ENCODE data around the gene MRFAP1L1.
"Not testable (repeated sequence)": the region's sequence is repeated elsewhere in the genome, so short reads cannot be mapped to it uniquely, and the experiment has no call there.

The MRFAP1L1 gene

DNA sequence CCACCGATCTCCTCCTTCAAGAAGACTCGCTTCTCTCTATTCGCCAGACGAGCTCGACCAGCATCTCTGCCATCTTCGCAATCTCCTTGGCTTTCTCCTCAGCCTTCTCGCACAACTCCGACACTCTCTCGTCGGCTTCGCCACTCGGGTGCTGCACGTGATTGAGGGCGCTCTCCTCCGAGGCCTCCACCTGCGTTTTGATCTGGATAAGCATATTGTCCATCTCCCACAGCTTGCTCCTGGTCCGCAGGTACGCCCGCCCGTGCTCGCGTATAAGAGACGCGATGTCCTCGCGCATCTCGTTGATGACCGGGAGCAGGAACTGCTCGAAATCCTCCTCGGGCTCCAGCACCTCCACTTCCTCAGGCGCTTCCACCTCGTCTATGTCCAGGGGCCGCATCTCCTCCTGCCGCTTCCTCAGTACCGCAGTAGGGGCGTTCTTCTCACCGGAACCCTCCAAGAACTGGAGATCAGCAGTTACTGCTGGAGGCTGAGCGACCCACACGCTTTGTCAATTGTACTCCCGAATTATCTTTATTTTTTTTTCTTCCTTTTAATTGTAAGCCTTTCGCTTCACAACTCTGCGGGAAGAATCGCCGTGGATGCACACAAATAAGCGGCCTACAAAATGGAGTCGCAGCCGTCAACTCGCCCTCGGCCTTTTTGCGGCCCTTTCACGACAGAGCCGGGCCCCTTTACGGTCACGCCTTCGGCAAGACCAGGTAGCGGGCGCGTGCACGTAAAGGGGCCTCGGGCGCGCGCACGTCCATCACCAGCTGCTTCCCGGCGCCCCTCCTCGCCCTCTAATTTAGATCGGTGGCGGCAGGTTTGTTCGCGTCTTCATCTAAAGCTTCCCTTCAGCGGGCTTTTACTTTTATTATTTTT lies at the start of gene MRFAP1L1:
Gene MRFAP1L1 (minus strand): TSS at position 636 of the 885 bp plus-strand sequence. CDS start 236 bp downstream, at position 400.
- DNase-seq, result peak; percentile 90 to 96

DNA sequence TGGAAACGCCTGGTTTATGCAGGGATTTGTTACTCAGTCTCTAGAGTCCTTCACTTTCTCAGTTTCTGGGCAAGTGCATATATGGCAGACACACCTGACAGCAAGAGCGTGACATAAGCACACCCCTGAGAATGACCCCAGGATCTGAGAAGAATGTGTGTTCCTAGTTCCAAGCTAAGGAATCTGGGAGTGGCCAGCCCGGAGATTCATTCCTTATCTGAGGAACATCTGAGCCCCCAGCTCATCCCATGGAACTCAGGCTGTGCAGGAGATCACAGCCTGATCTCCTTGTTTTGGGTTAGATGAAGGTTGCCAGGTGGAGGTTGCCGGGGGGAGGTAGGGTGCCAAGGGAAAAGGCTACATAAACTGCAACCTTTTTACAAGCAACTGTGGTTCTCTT lies 49.1 kb upstream of the MRFAP1L1 start:
- DNase-seq, result no peak

DNA sequence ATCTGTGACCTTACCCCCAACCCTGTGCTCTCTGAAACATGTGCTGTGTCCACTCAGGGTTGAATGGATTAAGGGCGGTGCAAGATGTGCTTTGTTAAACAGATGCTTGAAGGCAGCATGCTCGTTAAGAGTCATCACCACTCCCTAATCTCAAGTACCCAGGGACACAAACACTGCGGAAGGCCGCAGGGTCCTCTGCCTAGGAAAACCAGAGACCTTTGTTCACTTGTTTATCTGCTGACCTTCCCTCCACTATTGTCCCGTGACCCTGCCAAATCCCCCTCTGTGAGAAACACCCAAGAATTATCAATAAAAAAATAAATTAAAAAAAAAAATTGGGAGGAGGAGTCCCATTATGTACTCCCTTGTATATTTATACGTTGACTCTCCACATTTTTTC lies 46.7 kb upstream of the MRFAP1L1 start:
- not testable (repeated sequence) for DNase-seq

DNA sequence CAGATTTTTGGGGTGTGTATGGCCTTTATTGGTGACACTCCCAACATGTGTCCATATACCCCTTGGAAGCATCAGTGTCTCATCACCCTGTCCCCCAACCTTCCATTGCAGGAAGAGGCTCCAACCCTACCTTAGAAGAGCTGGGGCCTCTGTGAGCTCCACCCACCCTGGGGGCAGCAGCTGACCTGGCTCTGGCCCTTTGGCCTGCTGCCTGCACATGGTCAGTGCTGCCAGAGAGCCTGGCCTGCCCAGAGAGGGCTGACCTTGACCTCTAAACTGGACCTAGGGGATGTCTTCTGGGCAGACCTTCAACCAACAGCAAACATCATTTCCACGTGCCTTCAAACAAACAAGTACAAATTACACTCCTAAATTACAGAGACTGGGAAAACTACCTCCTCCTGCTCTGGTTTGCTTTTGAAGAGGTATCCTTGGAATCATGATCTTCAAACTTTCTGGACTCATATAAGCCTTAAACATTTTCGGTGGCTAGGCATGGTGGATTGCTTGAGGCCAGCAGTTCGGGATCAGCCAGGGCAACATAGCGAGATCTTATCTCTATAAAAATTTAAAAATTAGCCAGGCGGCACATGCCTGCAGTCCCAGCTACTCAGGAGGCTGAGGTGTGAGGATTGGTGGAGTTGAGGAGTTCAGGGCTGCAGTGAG lies 45.6 kb upstream of the MRFAP1L1 start:
- no peak for DNase-seq

DNA sequence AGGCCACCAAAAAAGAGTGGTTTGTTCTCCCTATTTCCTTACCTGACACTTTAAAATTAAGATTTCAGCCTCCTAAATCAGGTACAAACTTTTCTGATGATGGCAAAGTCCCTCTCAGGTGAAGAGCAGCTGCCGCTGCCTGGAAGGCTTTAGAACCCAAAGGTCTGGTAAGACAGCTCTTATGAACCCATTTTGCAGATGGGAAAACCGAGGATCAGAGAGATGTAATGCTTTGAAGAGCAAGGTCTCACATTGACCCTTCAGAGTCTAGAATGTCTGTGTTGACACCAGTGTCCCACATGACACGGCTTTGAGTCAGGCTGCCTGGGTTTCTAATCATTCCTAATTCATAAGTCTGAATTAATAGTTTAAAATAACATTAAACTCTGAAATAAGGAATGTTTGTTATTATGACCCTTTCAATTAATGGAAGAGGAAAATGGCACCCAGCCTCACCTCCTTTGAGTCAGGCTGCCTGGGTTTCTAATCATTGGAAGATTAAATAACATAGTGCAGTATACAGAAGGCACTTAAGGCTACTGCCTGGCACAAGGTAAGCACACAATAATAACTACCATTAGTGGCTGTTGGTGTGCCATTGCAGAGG lies 44.9 kb upstream of the MRFAP1L1 start:
- DNase-seq, result no peak

DNA sequence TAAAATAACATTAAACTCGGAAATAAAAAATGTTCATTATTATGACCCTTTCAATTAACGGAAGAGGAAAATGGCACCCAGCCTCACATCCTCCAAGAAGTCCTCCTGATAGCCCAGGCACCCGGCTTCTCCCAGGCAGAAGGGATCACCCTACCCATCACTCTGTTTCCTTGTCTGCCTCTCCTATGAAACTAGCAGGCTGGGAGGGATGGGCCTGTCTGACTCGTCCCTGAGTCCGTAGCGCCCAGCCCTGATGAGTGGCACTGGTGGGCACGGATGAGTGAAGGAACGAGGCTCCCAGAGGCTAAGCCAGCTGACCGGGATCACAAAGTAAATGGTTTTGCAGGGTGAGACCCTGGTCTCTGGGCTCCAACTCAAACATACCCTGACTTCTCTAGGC lies 44.2 kb upstream of the MRFAP1L1 start:
- DNase-seq, result no peak

DNA sequence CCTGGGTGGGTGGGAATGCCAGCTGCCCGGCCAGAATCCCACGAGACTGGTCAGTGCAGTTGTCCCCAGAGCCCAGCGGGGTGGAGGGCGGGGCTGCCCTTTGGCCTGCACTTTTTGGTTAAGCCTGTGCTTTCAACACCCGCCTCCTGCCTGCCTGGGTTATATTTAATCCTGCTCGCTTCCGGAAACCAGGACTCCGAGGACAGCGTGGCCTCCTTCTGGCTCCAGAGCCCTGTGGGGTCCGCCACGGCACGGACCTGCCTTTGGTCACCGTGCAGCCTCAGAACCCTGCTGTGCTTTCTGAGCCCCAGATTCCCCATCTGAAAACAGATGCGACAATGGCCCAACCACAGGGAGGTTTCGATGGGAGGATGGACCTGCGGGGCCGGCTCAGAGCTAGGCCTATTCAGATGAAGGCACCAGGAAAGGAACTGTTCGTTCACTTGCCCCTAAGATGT lies 43.5 kb upstream of the MRFAP1L1 start:
- DNase-seq, result no peak

DNA sequence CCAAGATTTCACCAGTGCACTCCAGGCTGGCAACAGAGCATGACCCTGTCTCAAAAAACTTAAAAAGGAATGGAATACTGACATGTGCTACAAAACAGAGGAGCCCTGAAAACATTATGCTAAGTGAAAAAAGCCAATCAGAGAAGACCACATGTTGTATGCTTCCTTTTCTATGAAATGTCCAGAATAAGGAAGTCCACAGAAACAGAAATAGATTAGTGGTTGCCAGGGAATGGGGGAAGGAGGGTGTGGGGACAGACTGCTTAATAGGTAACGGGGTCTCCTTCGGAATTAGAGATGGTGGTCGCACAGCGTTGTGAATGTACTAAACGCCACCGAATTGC lies 42.8 kb upstream of the MRFAP1L1 start:
- DNase-seq, result no peak

DNA sequence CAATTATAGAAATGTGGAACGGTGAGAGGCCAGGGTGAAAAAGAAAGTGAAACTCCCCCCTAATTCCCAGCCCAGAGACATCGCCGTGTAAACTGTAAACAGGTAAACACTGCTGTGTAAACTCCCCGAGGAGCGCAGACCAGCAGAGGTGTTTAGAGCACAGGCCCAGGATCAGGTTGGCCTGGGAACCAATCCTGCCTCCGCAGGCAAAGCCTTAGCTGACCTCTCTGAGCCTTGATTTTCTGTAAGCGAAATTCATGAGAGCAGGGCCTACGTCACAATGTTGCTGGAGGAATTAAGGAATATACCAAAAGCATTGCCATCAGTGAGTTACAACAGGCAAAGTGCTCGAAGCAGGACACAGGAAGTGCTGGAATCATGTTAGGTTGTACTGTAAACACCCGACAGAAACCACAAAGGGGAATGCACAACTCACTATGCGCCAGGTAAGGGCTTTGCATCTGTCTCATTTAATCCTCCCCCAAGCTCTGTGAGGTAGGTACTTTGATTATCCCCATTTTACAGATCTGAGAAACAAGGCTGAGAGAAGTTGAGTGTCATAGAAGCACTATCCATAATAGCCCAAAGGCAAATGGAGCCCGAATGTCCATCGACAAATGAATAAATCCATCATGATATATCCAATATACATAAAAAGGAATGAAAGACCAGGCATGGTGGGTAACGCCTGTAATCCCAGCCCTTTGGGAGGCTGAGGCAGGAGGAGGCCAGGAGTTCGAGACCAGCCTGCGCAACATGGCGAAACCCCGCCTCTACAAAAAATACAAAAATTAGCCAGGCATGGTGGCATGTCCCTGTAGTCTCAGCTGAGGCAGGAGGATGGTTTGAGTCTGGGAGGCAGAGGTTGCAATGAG lies 42.2 kb upstream of the MRFAP1L1 start:
- peak in 1 of 2 experiments; percentile 16 for DNase-seq

DNA sequence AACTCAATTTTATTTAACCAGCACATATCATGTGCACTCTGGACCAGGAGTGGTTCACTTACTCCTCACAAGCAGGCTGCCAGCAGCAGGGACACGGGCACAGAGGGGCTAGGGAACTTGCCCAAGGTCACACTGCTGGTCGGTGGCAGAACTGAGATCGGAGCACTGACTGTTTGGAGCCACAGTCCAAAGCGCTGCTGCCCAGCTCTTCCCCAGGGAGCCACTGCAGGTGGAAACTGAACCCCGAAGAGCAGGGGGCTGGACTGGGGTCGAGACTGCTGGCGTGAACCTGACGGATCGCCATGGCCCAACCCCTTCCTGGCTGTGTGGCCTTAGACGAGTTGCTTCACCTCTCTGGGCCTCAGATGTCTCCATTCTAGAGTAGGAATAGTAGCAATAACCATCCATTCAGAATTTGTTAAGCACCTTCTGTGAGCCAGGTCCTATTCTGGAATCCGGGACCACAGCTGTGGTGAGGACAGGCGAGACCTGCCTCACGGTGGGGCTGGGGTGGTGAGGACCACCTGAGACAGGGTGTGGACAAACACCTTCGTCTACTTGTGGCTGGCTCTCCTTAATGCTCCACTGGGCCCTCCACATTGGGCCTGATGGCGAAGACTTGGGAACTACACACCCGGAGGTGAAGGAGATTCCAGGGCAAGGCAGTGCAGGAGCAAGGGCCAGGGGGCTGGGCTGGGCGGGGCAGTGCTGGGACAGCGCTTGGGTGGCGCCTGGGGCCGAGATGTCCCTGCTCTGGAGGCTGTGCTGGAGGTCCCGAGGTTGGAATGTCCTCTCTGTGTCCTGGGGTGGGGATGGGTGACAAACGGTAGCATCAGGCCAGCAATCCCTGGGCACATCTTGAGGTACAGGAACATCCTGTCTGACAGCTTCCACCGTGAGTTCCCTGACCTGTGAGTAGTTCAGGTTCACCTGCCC lies 40.9 kb upstream of the MRFAP1L1 start:
- no peak for DNase-seq

DNA sequence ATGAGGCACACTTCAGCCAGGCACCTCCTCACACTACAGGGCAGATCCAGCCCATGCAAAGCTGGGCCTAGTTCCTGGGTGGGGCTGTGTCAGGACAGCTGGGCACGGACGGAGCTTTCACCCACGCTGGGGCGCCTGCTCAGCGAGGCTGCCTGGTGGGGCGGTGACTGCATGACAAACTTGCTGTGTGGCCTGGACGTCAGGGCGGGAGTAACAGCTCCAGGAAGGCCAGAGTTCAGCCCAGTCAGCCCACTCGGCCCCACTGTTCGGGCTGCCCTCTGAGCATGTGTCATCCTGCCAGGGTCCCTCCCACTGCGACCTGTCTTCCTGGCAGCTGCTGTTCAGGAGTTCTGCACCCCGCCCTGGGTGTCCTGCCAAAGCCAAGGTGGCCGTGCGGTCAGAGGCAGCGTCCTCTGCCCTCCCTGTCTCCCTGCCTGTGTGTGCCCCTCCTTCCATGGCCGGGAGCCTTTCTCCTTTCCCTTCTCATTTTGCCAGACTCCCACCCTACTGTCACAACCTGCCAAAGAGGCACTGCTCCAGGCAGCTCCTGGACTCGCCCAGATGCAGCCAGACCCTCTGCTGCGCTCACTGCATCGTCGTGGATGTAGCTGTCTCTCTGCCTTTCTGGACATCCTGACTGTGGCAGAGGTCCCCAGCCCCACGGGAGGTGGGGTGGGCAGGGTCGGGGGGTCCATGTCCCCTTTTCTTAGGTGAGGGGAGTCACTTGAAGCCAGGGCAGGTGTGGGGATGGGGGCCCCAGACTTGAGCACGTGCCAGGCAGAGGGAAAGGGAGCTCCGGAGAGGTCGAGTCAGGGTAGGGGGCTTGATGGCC lies 39.9 kb upstream of the MRFAP1L1 start:
- no peak for DNase-seq

DNA sequence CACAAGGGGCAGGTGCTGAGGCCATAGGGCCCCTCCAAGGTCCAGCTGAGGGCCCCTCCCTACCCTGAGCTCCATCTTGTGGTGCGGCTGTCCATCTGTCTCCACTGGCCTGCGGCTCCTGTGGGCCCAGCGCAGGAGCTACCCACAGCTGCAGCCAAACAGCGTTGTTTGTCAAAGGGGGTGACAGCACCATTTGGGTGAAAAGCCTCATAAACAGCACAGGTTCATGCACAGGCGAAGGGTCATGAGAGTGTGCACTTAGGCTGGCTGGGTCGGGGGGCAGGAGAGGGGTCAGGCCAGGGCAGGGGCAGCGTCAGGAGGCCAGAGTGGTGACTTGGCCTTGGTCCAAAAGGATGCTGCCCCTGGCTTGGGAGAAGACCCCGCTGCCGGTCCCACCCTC lies 38.6 kb upstream of the MRFAP1L1 start:
- DNase-seq, result no peak

DNA sequence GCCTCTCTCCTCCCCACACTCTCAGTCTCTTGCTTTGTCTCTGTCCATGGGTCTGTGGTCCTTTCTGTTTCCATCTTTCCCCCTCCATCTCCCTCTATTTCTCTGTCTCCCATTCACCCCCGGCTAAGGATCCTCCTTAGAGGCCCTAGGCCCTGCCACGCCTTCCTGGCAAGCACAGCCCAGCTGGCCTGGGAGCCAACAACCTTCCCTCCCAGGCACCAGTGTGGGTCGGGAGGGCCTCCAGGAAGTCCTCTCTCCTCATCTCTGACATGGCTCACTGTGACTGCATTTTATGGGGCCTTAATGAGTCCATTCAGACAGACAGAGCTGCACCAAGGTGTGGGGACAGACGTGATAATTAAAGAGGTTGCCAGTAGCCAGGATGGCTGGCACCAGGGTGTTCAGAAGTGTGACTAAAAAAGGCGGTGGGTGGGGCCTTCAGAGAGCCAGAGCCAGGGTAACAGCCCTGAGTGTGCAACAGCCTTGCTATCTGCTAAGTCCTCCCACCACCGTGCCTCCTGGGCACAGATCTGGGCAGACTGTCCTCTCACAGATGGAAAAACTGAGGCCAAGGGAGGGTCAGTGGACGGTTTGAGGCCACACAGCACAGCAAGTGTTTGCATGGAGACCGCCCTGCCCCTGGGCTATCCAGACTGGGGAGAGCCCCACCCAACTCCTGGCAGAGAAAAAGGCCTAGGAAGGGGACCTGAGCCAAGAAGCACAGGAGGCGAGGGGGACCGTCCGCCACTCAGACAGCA lies 37.8 kb upstream of the MRFAP1L1 start:
- no peak for DNase-seq

DNA sequence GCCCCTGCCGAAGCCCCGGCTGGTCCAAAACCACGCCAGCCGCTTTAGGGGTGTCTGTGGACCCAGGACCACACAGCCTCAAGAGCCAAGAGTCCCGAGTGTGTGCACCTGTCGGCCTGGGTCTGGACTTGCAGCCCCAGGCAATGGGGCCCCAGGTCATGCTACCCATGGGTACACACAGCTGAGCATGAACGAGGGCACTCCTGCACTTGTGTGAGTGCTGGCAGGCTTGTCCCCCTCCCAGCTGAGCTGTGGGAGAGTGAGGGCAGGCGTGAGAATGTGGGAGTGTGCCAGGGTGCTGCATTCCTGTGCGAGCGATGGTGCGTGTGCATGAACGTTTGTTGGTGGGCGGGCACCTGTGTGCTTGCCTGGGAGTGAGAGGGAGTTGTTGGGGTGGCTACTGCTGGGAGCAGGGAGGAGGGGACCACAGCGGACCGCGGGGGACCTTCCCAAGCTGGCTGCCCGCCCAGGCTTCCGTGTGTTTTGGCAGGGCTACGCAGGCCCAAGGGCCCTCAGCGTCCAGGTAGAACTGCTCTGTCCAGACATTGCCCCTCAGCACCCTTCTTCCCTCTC lies 37.1 kb upstream of the MRFAP1L1 start:
- DNase-seq, result no peak

DNA sequence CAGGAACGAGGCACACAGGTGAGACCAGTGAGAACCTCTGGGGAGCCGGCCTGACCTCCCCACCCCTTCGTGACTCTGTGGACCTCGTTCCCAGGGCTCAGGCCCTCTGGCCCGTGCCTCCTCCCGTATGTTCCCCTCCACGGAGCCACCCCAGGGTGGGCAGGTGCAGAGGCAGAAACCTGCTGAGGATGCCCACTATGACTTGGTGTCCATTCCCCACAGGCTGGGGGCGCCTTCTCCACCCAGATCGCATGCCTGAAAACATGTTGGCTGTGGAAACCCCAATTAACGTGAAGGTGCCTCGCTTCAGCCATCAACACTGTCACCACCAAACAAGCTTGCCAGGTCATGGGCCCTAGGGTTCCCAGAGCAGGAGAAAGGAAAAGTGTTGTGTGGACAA lies 33.3 kb upstream of the MRFAP1L1 start:
- no peak for DNase-seq

DNA sequence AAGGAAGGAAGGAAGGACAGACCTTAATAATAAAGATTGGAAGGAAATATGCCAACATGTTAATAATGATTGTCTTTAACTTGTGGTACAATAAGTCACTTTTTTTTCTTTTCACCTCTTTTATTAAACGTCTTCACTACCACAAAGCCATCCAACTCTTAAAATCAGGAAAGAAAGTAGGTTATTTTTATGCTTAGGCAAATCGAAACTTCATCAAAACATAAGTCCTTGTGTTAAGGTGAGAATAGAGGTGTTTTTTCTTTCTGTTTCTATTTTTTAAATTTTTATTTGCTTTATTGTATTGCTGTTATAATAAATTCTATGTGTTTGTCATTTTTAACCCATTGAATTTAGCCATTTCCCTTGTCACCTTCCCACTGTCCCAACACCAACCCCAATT lies 32.8 kb upstream of the MRFAP1L1 start:
- DNase-seq, result no peak

DNA sequence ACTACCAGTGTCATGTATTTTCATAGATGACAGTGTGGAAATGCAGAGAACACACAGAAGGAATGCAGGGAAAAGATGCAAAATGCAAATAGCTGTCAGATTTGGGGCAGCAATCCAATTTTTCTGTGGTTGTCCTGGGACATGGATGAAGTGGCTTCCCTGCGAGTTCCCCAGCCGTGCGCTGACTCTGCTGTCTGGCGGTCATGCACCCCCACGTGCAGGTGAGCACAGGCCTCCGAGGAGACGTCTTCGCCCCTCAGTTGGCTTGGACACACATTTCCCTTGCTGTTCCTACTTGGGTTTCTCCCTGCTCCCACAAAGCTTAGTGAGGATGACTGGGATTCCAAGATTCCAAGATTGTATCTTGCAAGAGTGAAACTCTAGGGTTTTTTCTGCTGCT lies 30.7 kb upstream of the MRFAP1L1 start:
- no peak for DNase-seq

DNA sequence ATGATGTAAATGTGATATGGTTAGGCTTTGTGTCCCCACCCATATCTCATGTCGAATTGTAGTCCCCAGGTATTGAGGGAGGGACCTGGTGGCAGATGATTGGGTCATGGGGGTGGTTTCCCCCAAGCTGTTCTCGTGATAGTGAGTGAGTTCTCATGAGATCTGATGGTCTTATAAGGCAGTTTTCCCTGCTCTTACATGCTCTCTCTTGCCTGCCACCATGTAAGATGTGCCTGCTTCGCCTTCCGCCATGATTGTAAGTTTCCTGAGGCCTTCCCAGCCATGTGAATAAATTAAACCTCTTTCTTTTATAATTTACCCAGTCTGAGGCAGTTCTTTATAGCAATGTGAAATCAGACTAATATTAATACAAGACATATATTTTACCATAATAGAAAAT lies 30.3 kb upstream of the MRFAP1L1 start:
- DNase-seq, result no peak

DNA sequence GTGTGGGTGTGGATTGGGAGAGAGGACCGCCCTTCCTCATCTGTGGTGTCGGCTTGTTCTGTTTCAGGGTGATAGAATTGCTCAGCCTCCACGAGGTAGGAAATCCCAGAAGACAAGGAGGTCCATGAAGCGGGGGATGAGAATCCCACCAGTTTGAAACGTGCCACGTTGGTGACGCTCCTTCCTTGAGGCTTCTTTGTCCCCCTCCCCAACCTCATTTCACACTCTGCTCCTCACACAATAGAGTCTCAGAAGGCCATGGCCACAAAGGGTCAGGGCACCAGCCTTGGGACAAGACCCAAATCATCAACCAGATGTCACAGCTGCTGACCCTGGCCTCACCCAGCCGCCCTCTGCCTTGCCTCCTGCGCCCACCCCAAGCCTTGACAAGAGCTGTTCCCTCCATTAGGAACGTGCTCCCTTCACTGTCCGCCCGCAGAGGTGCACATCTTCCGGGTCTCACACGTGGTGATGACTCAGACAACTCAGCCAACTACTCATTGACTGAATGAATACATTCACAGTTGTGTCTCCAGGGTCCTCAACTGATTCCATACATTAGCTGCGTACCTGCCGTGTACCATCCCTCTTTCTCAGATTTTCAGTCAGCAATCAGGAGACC lies 24.6 kb upstream of the MRFAP1L1 start:
- no peak for DNase-seq

Measured in NCI-H1930 (cell line).